ENCODE results near the gene ACP7.
"Not testable (repeated sequence)": the region's sequence is repeated elsewhere in the genome, so short reads cannot be mapped to it uniquely, and the experiment has no call there.

The ACP7 gene

GRCh38 chr19:39083983-39084731 lies at the start of gene ACP7:
ACP7 (plus strand) TSS chr19:39084368; CDS start chr19:39085270, 902 bp downstream.
- DNase-seq (ENCODE audit: low spot score) = no peak

GRCh38 chr19:39036581-39036980 lies 47.6 kb upstream of the ACP7 start:
- no peak for DNase-seq (ENCODE audit: low spot score)

GRCh38 chr19:39037194-39037593 lies 47.0 kb upstream of the ACP7 start:
- DNase-seq (ENCODE audit: low spot score) = no peak

GRCh38 chr19:39038098-39038497 lies 46.1 kb upstream of the ACP7 start:
- peak; percentile 84 for DNase-seq (ENCODE audit: low spot score)

- DNase-seq (ENCODE audit: low spot score) = no peak
Measured at GRCh38 chr19:39045506-39045905, 38.7 kb upstream of the ACP7 start.

GRCh38 chr19:39046037-39046821 lies 37.9 kb upstream of the ACP7 start:
- peak; percentile 44 for DNase-seq (ENCODE audit: low spot score)

GRCh38 chr19:39047073-39047472 lies 37.1 kb upstream of the ACP7 start:
- no peak for DNase-seq (ENCODE audit: low spot score)

- DNase-seq (ENCODE audit: low spot score) = peak; percentile 60
Measured at GRCh38 chr19:39052243-39052746, 31.9 kb upstream of the ACP7 start.

GRCh38 chr19:39052846-39053245 lies 31.3 kb upstream of the ACP7 start:
- DNase-seq (ENCODE audit: low spot score) = no peak

GRCh38 chr19:39053276-39054090 lies 30.7 kb upstream of the ACP7 start:
- peak; percentile 97 for DNase-seq (ENCODE audit: low spot score)

- no peak for DNase-seq (ENCODE audit: low spot score)
Measured at GRCh38 chr19:39054091-39054470, 30.1 kb upstream of the ACP7 start.

GRCh38 chr19:39057615-39058014 lies 26.6 kb upstream of the ACP7 start:
- DNase-seq (ENCODE audit: low spot score) = no peak

- DNase-seq (ENCODE audit: low spot score) = no peak
Measured at GRCh38 chr19:39059302-39059701, 24.9 kb upstream of the ACP7 start.

GRCh38 chr19:39060171-39060570 lies 24.0 kb upstream of the ACP7 start:
- no peak for DNase-seq (ENCODE audit: low spot score)

GRCh38 chr19:39064405-39064804 lies 19.8 kb upstream of the ACP7 start:
- no peak for DNase-seq (ENCODE audit: low spot score)

- DNase-seq (ENCODE audit: low spot score) = no peak
Measured at GRCh38 chr19:39065928-39066327, 18.2 kb upstream of the ACP7 start.

- no peak for DNase-seq (ENCODE audit: low spot score)
Measured at GRCh38 chr19:39067104-39067503, 17.1 kb upstream of the ACP7 start.

GRCh38 chr19:39068259-39068658 lies 15.9 kb upstream of the ACP7 start:
- not testable (repeated sequence) for DNase-seq (ENCODE audit: low spot score)

GRCh38 chr19:39070888-39071287 lies 13.3 kb upstream of the ACP7 start:
- DNase-seq (ENCODE audit: low spot score) = no peak

- no peak for DNase-seq (ENCODE audit: low spot score)
Measured at GRCh38 chr19:39074205-39074692, 9.9 kb upstream of the ACP7 start.

- no peak for DNase-seq (ENCODE audit: low spot score)
Measured at GRCh38 chr19:39074942-39075341, 9.2 kb upstream of the ACP7 start.

GRCh38 chr19:39077323-39077722 lies 6.8 kb upstream of the ACP7 start:
- no peak for DNase-seq (ENCODE audit: low spot score)
